Panc1 (cell line): ENCODE measurements around the gene PPP1R15A. TPM values are rescaled to one million over a fixed set of nuclear protein-coding genes. Genes with fewer than 3 reads are reported as not detected.

ENCODE experiments used
- ATAC-seq: fragments of 200-7000 bp; cut with Tn5 transposase; 2 replicates; pipeline ENCODE4 v1.9.1; 2020; ENCODE audit warnings: mild to moderate bottlenecking, moderate library complexity
- BruUV-seq: library from RNA; stranded (reverse); fragments of 400-500 nt; replicated peaks from 2 replicates; lab custom pipeline; 2021; lab: Mats Ljungman, UMichigan
- CTCF ChIA-PET: fragments of 300-600 bp; sonication (Branson Sonifier 250); formaldehyde crosslinking; loops from one replicate; lab custom pipeline; 2022; ENCODE audit warnings: antibody characterized with exemption; lab: Charles Lee
- POLR2A ChIA-PET: fragments of 300-600 bp; sonication (Branson Sonifier 250); formaldehyde crosslinking; loops from one replicate; lab custom pipeline; 2022; ENCODE audit warnings: antibody characterized with exemption; lab: Charles Lee
- DNase-seq: peaks from one replicate; pipeline ENCODE4 v3.0.0-alpha.2; 2010; ENCODE audit warnings: low read depth, low spot score
- H3K27ac ChIP-seq: 2 replicates; pipeline ENCODE4 v1.5.1; 2011; ENCODE audit warnings: mild to moderate bottlenecking, low read length, inconsistent platforms
- H3K27me3 ChIP-seq: fragments of 200-500 bp; sonication (Bioruptor generic); 2 replicates; pipeline ENCODE4 v1.6.0; 2014; ENCODE audit warnings: low read length, inconsistent platforms; ENCODE audit not compliant: control insufficient read depth, insufficient read depth
- H3K36me3 ChIP-seq: fragments of 200-500 bp; sonication (Bioruptor generic); 2 replicates; pipeline ENCODE4 v1.5.1; 2014; ENCODE audit warnings: inconsistent platforms, mild to moderate bottlenecking, low read length, moderate library complexity; ENCODE audit not compliant: control insufficient read depth, insufficient read depth
- H3K4me1 ChIP-seq: 2 replicates; pipeline ENCODE4 v1.5.1; 2011; ENCODE audit warnings: inconsistent platforms, mild to moderate bottlenecking, low read length, moderate library complexity; ENCODE audit not compliant: control insufficient read depth, insufficient read depth
- H3K4me3 ChIP-seq, 2 experiments: 2 replicates each; pipeline ENCODE4 v1.5.1; 2011 to 2012; ENCODE audit warnings: low read depth in 2 of 2, low read length in 2 of 2, mild to moderate bottlenecking in 2 of 2, inconsistent platforms in 1 of 2, moderate library complexity in 1 of 2
- H3K9me3 ChIP-seq: fragments of 200-500 bp; sonication (Bioruptor generic); 2 replicates; pipeline ENCODE4 v1.5.1; 2014; ENCODE audit warnings: low read depth, mild to moderate bottlenecking, inconsistent platforms, low read length, moderate library complexity; ENCODE audit not compliant: control insufficient read depth, insufficient read depth
- POLR2AphosphoS5 ChIP-seq: IDR thresholded peaks from 2 replicates; pipeline ENCODE4 v1.6.1; 2012; ENCODE audit warnings: mild to moderate bottlenecking, low read depth, low read length, moderate library complexity
- SIN3A ChIP-seq: IDR thresholded peaks from 2 replicates; pipeline ENCODE4 v1.6.1; 2012; ENCODE audit warnings: low read depth, mild to moderate bottlenecking, low read length, moderate library complexity, borderline replicate concordance; ENCODE audit not compliant: insufficient read depth
- TCF7L2 ChIP-seq: IDR thresholded peaks from 2 replicates; pipeline ENCODE4 v1.6.1; 2011; ENCODE audit warnings: mild to moderate bottlenecking, low read depth, low read length, inconsistent platforms
- in situ Hi-C: cut with HindIII; loops from 2 replicates; pipeline ENCODE4 v1.10.0; 2016; ENCODE audit warnings: low sequenced_read_pairs, low pct_unique_long_range_greater_than_20kb
- intact Hi-C: fragments of 100-400 bp; cut with micrococcal nuclease; formaldehyde crosslinking; loops from one replicate; pipeline ENCODE4 v1.10.0; 2022; ENCODE audit not compliant: unreplicated experiment
- total RNA-seq: library from RNA; stranded (reverse); gene quantifications from one replicate; pipeline ENCODE4 v1.2.1, GENCODE V29; 2021; ENCODE audit not compliant: unreplicated experiment
- TF ChIP-seq, protein P1 (sequence below): fragments of 450-650 bp; IDR thresholded peaks from 2 replicates; pipeline ENCODE4 v1.5.1; 2017; ENCODE audit warnings: mild to moderate bottlenecking
- TF ChIP-seq, protein P2 (sequence below), 2 experiments: IDR thresholded peaks; 2 replicates each; pipeline ENCODE4 v1.6.1; 2011 to 2012; ENCODE audit warnings: low read depth in 2 of 2, control low read depth in 1 of 2, low read length in 1 of 2, mild to moderate bottlenecking in 1 of 2, moderate library complexity in 1 of 2; ENCODE audit not compliant: insufficient read depth in 1 of 2

Gene PPP1R15A
- total RNA-seq, 1 experiment from 2014 or later, result 27.1 TPM

DNA sequence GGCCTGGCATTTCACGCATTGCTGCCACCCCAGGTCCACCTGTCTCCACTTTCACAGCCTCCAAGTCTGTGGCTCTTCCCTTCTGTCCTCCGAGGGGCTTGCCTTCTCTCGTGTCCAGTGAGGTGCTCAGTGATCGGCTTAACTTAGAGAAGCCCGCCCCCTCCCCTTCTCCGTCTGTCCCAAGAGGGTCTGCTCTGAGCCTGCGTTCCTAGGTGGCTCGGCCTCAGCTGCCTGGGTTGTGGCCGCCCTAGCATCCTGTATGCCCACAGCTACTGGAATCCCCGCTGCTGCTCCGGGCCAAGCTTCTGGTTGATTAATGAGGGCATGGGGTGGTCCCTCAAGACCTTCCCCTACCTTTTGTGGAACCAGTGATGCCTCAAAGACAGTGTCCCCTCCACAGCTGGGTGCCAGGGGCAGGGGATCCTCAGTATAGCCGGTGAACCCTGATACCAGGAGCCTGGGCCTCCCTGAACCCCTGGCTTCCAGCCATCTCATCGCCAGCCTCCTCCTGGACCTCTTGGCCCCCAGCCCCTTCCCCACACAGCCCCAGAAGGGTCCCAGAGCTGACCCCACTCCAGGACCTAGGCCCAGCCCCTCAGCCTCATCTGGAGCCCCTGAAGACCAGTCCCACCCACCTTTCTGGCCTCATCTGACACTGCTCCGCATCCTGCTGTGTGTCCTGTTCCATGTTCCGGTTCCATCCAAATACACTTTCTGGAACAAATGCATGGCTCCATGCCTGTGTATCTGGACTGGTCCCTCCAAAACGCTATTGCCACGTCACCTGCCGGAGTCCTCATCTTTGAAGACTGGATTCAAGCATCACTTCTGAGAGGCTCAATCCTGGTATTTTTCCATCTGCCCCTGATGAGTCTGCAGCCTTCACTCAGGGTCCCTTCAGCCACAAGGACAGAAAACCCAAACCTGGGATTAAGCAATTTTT lies 50.6 kb downstream of the PPP1R15A start:
- no peak for DNase-seq
- ChIA-PET CTCF (no interaction called here), POLR2A (no interaction called here)
- Histone ChIP-seq H3K27ac (no peak overlapping the region), H3K4me3 (no peak overlapping the region), H3K36me3 (no peaks in the 10 kb centered on the region), H3K4me1 (0 out of 2 replicates have a peak, but pooled peaks cover 3% of the 10 kb centered on the region), H3K9me3 (no peaks in the 10 kb centered on the region), H3K27me3 (no peaks in the 10 kb centered on the region)
- in situ Hi-C loops (no loop called here), intact Hi-C loops (no loop called here)
- ATAC-seq, result no peak
- TF ChIP-seq, protein P1, sequence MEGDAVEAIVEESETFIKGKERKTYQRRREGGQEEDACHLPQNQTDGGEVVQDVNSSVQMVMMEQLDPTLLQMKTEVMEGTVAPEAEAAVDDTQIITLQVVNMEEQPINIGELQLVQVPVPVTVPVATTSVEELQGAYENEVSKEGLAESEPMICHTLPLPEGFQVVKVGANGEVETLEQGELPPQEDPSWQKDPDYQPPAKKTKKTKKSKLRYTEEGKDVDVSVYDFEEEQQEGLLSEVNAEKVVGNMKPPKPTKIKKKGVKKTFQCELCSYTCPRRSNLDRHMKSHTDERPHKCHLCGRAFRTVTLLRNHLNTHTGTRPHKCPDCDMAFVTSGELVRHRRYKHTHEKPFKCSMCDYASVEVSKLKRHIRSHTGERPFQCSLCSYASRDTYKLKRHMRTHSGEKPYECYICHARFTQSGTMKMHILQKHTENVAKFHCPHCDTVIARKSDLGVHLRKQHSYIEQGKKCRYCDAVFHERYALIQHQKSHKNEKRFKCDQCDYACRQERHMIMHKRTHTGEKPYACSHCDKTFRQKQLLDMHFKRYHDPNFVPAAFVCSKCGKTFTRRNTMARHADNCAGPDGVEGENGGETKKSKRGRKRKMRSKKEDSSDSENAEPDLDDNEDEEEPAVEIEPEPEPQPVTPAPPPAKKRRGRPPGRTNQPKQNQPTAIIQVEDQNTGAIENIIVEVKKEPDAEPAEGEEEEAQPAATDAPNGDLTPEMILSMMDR, result no peak
- no peak for TF ChIP-seq SIN3A
- no peak for TF ChIP-seq POLR2AphosphoS5
- TF ChIP-seq, protein P2, sequence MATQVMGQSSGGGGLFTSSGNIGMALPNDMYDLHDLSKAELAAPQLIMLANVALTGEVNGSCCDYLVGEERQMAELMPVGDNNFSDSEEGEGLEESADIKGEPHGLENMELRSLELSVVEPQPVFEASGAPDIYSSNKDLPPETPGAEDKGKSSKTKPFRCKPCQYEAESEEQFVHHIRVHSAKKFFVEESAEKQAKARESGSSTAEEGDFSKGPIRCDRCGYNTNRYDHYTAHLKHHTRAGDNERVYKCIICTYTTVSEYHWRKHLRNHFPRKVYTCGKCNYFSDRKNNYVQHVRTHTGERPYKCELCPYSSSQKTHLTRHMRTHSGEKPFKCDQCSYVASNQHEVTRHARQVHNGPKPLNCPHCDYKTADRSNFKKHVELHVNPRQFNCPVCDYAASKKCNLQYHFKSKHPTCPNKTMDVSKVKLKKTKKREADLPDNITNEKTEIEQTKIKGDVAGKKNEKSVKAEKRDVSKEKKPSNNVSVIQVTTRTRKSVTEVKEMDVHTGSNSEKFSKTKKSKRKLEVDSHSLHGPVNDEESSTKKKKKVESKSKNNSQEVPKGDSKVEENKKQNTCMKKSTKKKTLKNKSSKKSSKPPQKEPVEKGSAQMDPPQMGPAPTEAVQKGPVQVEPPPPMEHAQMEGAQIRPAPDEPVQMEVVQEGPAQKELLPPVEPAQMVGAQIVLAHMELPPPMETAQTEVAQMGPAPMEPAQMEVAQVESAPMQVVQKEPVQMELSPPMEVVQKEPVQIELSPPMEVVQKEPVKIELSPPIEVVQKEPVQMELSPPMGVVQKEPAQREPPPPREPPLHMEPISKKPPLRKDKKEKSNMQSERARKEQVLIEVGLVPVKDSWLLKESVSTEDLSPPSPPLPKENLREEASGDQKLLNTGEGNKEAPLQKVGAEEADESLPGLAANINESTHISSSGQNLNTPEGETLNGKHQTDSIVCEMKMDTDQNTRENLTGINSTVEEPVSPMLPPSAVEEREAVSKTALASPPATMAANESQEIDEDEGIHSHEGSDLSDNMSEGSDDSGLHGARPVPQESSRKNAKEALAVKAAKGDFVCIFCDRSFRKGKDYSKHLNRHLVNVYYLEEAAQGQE (IDR thresholded peaks at IDR 0.05; ENCODE audit: insufficient read depth in 1 of 2, low read depth in 2 of 2, low read length in 1 of 2), result no peak
- no peak for TF ChIP-seq TCF7L2
- TSS peak; percentile 93 for BruUV-seq

DNA sequence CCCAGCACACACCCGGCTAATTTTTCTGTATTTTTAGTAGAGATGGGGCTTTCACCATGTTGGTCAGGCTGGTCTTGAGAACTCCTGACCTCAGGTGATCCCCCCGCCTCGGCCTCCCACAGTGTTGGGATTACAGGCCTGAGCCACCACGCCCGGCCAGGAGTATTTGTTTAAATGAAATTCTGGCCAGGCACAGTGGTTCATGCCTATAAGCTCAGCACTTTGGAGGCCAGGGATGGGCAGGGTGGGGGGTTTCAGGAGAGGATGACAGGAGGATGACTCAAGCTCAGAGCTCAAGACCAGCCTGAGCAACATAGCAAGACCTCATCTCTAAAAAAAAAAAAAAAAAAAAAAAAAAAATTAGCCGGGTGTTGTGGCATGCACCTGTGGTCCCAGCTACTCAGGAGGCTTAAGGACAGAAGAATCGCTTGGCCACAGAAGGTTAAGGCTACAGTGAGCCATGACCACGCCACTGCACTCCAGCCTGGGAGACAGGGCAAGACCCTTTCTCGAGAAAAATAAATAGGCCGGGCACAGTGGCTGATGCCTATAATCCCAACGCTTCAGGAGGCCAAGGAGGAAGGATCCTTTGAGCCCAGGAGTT lies 53.1 kb downstream of the PPP1R15A start:
- H3K36me3 ChIP-seq, result no peaks in the 10 kb centered on the region
- no peaks in the 10 kb centered on the region for H3K9me3 ChIP-seq
- H3K4me1 ChIP-seq, result 0 out of 2 replicates have a peak, but pooled peaks cover 3% of the 10 kb centered on the region
- peak; percentile 56; the same call in 1 of the 2 replicates for ATAC-seq
- CTCF ChIA-PET, result interaction anchor here (0.6 kb wide), 1 partner anchor 10 kb away, joined by 10 read pairs; no protein-coding TSS in a partner anchor
- no peak overlapping the region for H3K4me3 ChIP-seq
- POLR2A ChIA-PET, result interaction anchor here (0.6 kb wide), 1 partner anchor 64 kb away, joined by 6 read pairs; no protein-coding TSS in a partner anchor
- no peaks in the 10 kb centered on the region for H3K27me3 ChIP-seq
- no TSS peak for BruUV-seq
- no peak overlapping the region for H3K27ac ChIP-seq
- DNase-seq, result peak; percentile 63
- TF ChIP-seq, protein P1, result no peak
- TF ChIP-seq, protein P2 (IDR thresholded peaks at IDR 0.05; ENCODE audit: insufficient read depth in 1 of 2, low read depth in 2 of 2, low read length in 1 of 2), result no peak
- intact Hi-C loops, result no loop called here
- in situ Hi-C loops, result no loop called here
